Activated CD8-positive, alpha-beta memory T cell treated with anti-CD3 and anti-CD28 coated beads, Interleukin-2, amount 50 U/mL, for 4 hours (primary cell): ENCODE measurements around the gene B3GNT3.

Experiments
- DNase-seq: peaks from one replicate; pipeline ENCODE4 v3.0.0-alpha.2; 2020

B3GNT3 gene

GRCh38 chr19:17862711-17863519, 68.0 kb downstream of the B3GNT3 start:
- DNase-seq: no peak
